BJ (cell line): ENCODE results near the gene LLGL2. TPM values are rescaled to one million over a fixed set of nuclear protein-coding genes. Genes with fewer than 3 reads are reported as not detected.

Source experiments
- CTCF ChIA-PET: fragments of 350-600 bp; formaldehyde crosslinking; extraction: SDS; loops from one replicate; lab custom pipeline; 2021; ENCODE audit warnings: antibody characterized with exemption, inconsistent platforms; lab: Yijun Ruan, JAX
- POLR2A ChIA-PET: fragments of 300-600 bp; sonication (Branson Sonifier 250); formaldehyde crosslinking; extraction: SDS; loops from one replicate; lab custom pipeline; 2021; ENCODE audit warnings: antibody characterized with exemption; lab: Charles Lee
- DNase-seq: peaks from one replicate; pipeline ENCODE4 v3.0.0-alpha.2; 2011; ENCODE audit warnings: low read depth
- H3K27me3 ChIP-seq: 2 replicates; pipeline ENCODE4 v1.6.0; 2011; ENCODE audit warnings: low read length; ENCODE audit not compliant: control insufficient read depth, insufficient read depth
- H3K36me3 ChIP-seq: 2 replicates; pipeline ENCODE4 v1.5.1; 2011; ENCODE audit warnings: low read length; ENCODE audit not compliant: control insufficient read depth, insufficient read depth
- H3K4me3 ChIP-seq: 2 replicates; pipeline ENCODE4 v1.5.1; 2011; ENCODE audit warnings: low read depth, mild to moderate bottlenecking, control low read depth, low read length
- CTCF ChIP-seq: IDR thresholded peaks from 2 replicates; pipeline ENCODE4 v1.5.1; 2011; ENCODE audit warnings: low read depth, mild to moderate bottlenecking, control low read depth, inconsistent platforms, low read length, moderate library complexity; ENCODE audit not compliant: insufficient read depth
- polyA plus RNA-seq: library from polyadenylated mRNA; depleted of rRNA; stranded (reverse); fragments of >200 nt; gene quantifications from 2 replicates; pipeline ENCODE4 v1.2.3, GENCODE V29; 2011

The LLGL2 gene
- polyA plus RNA-seq, 1 experiment, result 1.6 TPM

GRCh38 chr17:75509528-75510258 lies 15.8 kb upstream of the LLGL2 start:
- no peaks in the 10 kb centered on the region for H3K27me3 ChIP-seq
- no peak for TF ChIP-seq CTCF
- CTCF ChIA-PET, result interaction anchor here (0.9 to 1.3 kb wide), 2 partner anchors 9 to 15 kb away, joined by 3 to 5 read pairs; no protein-coding TSS in a partner anchor
- no peak overlapping the region for H3K4me3 ChIP-seq
- POLR2A ChIA-PET, result no interaction called here
- H3K36me3 ChIP-seq, result peaks cover 17% of the 10 kb centered on the region
- no peak for DNase-seq

DNA sequence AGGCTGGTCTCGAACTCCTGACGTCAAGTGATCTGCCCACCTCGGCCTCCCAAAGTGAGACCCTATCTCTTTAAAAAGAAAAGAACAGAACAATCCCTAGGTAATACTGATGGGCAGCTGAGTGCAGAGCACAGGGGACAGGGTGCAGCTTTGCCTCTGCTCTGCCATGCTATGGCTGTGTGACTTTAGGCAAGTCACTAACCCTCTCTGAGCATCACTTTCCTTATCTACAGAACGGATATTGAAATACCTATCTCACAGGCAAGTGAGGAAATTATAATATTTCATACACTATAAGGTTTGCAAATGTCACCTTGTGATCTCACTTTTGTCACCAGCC lies 14.3 kb upstream of the LLGL2 start:
- DNase-seq, result no peak
- Histone ChIP-seq H3K4me3 (no peak overlapping the region), H3K36me3 (peaks cover 14% of the 10 kb centered on the region), H3K27me3 (no peaks in the 10 kb centered on the region)
- TF ChIP-seq CTCF, result no peak
- ChIA-PET CTCF (interaction anchor here (0.7 to 1.1 kb wide), 2 partner anchors 88 to 90 kb away, joined by 3 read pairs; no protein-coding TSS in a partner anchor), POLR2A (no interaction called here)

DNA sequence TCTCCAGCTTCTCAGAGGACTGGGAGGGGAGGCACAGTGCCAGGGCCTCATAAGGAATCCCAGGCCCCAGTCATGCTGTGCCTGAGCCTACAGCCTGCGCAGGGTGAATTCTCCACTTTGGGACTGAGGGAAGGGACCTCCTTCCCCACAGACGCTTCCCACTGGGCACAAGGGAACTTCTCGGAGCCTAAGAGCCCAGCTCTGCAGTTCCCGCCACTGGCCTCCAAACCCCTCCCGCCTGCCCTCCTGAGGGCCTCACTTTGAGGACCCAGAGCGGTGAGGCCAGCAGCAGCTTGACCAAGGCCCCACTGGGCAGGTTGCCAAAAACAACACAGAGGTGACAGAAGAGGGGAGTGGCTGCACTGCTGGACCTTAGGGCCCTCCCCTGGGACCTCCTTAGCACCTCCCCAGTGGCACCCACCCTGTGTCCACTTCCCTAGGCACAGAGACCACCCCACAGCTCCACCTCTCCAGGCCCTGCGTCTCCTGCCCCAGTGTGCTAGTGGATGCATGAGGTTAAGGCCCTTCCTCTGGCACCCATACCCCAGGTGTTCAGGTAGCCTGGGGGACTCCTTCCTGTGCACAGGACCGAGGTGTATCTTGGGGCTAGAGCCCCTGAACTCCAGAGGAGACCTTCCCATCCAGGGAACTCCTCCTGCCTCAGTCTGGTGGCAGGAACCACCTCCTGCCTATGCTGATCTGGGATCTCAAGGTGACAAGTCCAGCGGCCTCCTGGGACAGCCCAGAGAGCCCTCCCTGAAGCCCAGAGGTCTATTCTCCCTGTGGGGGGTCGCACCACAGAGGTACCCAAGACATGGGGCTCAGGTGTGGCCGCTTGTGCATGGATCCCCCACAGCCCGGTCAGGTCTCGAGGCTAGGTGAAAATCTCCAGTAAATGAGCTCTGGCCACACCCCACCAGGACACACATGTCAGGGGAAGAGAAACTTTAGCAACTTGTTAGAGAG lies 13.6 kb upstream of the LLGL2 start:
- no peak for TF ChIP-seq CTCF
- POLR2A ChIA-PET, result no interaction called here
- H3K36me3 ChIP-seq, result peaks cover 8% of the 10 kb centered on the region
- H3K4me3 ChIP-seq, result no peak overlapping the region
- no peak for DNase-seq
- no peaks in the 10 kb centered on the region for H3K27me3 ChIP-seq
- CTCF ChIA-PET, result interaction anchor here (0.7 to 2.0 kb wide), 4 partner anchors 8 to 222 kb away, joined by 3 to 8 read pairs (median 3); partner anchors contain the start of gene SLC25A19

DNA sequence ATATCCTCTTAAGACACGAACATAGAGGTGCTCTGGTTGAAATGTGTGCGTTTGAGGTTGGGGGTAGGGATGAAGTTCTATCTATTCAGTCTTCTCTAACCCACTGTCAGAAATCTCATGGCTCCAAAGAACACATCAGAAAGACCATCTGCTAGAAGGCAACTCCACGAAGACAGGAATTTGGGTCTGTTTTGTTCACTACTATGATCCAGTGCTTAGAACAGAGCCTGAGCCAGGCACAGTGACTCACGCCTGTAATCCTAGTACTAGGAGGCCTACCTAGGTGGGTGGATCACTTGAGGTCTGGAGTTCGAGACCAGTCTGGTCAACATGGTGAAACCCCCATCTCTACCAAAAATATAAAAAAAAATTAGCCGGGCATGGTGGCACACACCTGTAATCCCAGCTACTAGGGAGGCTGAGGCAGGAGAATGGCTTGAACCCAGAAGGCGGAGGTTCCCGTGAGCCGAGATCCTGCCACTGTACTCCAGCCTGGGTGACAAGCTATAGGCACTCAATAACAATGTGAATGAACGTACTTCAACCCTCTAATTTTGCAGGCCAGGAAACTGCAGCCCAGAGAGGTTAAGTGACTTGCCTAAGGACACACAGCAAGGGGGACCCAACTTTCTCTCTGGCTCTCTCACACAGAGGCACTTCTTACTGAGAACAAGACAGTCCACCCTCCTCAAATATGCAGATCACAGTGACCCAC lies 12.4 kb upstream of the LLGL2 start:
- CTCF ChIA-PET, result interaction anchor here (0.8 to 2.0 kb wide), 6 partner anchors 9 to 365 kb away, joined by 3 to 8 read pairs (median 4); partner anchors contain the start of genes SLC25A19, SMIM5 and TRIM47
- no peak for TF ChIP-seq CTCF
- Histone ChIP-seq H3K4me3 (no peak overlapping the region), H3K27me3 (no peaks in the 10 kb centered on the region), H3K36me3 (peaks cover 6% of the 10 kb centered on the region)
- no peak for DNase-seq
- POLR2A ChIA-PET, result no interaction called here
